ENCODE measurements around the gene RAP2A.

- TF ChIP-seq CTCF (IDR thresholded peaks at IDR 0.05) (no peak), POLR2A (IDR thresholded peaks at IDR 0.05) (no peak)
These were observed 46.5 kb upstream of the RAP2A start for GRCh38 chr13:97387485-97387839.
